Esophagus muscularis mucosa (tissue), 4 donors: ENCODE measurements around the gene KRTAP4-12.
"Not testable (repeated sequence)": the region's sequence is repeated elsewhere in the genome, so short reads cannot be mapped to it uniquely, and the experiment has no call there.

Experiments used
- CTCF ChIP-seq, 3 experiments: fragments of 200-600 bp in 2 of 3; fragments of 450-650 bp in 1 of 3; sonication (generic) in 2 of 3; IDR thresholded peaks; one replicate each; pipeline ENCODE4 v1.5.1; 2017 to 2019; ENCODE audit warnings: antibody characterized with exemption in 3 of 3, mild to moderate bottlenecking in 2 of 3, moderate library complexity in 1 of 3
- EP300 ChIP-seq: sonication (generic); formaldehyde crosslinking; IDR thresholded peaks from one replicate; pipeline ENCODE4 v1.6.1; 2017; ENCODE audit warnings: antibody characterized with exemption
- POLR2A ChIP-seq: fragments of 450-650 bp; IDR thresholded peaks from one replicate; pipeline ENCODE4 v1.6.1; 2017; ENCODE audit warnings: antibody characterized with exemption, moderate library complexity, mild to moderate bottlenecking, low read depth
- POLR2AphosphoS5 ChIP-seq, 2 donors: sonication (generic); formaldehyde crosslinking; IDR thresholded peaks; one replicate each; pipeline ENCODE4 v1.6.1; 2017; ENCODE audit warnings: antibody characterized with exemption in 2 of 2

- not testable (repeated sequence) for TF ChIP-seq CTCF (IDR thresholded peaks at IDR 0.05); POLR2A; POLR2AphosphoS5 (IDR thresholded peaks at IDR 0.05); EP300
These were observed 15.9 kb upstream of the KRTAP4-12 start for GRCh38 chr17:41139865-41140264.
